GM12892 (cell line): ENCODE results near the gene CELF2.

Source experiments
- POLR2A ChIP-seq: IDR thresholded peaks from 2 replicates; pipeline ENCODE4 v1.6.1; 2011; ENCODE audit warnings: low read depth, low read length, control low read depth
- POLR2AphosphoS5 ChIP-seq: IDR thresholded peaks from 2 replicates; pipeline ENCODE4 v1.6.1; 2011; ENCODE audit warnings: low read depth, low read length, control low read depth

DNA sequence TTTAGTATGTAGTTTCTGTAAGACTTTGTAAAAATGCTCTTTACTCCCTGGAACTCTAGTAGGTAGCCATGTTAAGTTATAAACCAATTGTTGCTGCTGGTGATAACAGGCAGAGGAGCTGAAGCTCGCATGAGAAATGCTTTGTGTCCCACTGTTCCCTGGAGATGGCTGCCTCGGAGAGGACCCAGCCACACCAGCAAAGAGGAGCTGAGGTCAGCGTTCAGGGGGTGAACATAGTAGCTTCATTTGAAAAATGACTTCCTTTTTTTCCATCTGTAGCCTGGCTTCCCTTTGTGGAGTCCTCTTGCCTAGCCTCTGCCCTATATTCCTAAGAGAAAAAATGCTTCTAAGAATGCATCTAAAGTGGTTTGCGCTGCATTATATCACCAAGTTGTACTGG, 20.3 kb downstream of the CELF2 start:
- TF ChIP-seq POLR2A (no peak), POLR2AphosphoS5 (no peak)
